Tibial nerve (tissue), 4 donors: ENCODE data around the gene STOX2.

Experiments
- EP300 ChIP-seq, 2 donors: sonication (generic); formaldehyde crosslinking; IDR thresholded peaks; one replicate each; pipeline ENCODE4 v1.6.1; 2017; ENCODE audit warnings: antibody characterized with exemption in 2 of 2, mild to moderate bottlenecking in 1 of 2
- POLR2A ChIP-seq, 2 donors: fragments of 450-650 bp; IDR thresholded peaks; one replicate each; pipeline ENCODE4 v1.6.1; 2017; ENCODE audit warnings: antibody characterized with exemption in 2 of 2, mild to moderate bottlenecking in 2 of 2, moderate library complexity in 2 of 2
- TF ChIP-seq, protein P1 (sequence below), 5 experiments: fragments of 200-600 bp in 3 of 5; fragments of 450-650 bp in 2 of 5; sonication (generic) in 3 of 5; IDR thresholded peaks; one replicate each; pipeline ENCODE4 v1.5.1; 2016 to 2019; ENCODE audit warnings: antibody characterized with exemption in 5 of 5, mild to moderate bottlenecking in 3 of 5, moderate library complexity in 2 of 5

DNA sequence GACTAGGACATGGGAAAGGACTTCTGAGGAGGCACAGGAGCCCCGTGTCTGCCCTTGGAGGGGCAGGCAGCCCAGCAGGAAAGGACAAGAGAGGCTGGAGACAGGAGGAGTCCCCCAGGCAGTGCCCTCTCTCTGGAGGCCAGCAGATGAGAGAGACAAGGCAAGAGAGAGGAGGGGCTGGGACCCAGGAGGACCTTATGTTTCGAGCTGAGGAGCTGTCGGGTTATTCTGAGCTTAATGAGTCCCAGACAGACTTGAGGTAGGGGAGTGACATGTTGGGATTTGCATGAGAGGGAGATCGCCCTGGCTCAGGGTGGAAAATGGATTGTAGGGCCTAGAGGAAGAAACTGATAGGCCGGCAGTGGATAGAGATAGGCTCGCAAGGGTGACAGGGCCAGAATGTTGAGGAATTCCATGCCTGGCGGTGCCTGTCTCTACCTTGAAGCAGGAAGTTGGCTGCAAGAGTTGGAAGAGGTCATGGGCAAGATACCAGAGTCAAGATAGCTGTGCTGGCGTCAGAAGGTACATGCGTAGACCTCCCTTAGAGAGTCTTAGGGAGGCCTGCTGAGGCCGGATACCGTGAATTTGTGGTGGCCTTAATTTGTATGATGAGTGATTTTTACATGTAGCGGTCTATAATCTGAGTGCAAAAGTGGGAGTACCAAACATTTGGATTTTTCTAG, 19.4 kb downstream of the STOX2 start:
- TF ChIP-seq, protein P1, sequence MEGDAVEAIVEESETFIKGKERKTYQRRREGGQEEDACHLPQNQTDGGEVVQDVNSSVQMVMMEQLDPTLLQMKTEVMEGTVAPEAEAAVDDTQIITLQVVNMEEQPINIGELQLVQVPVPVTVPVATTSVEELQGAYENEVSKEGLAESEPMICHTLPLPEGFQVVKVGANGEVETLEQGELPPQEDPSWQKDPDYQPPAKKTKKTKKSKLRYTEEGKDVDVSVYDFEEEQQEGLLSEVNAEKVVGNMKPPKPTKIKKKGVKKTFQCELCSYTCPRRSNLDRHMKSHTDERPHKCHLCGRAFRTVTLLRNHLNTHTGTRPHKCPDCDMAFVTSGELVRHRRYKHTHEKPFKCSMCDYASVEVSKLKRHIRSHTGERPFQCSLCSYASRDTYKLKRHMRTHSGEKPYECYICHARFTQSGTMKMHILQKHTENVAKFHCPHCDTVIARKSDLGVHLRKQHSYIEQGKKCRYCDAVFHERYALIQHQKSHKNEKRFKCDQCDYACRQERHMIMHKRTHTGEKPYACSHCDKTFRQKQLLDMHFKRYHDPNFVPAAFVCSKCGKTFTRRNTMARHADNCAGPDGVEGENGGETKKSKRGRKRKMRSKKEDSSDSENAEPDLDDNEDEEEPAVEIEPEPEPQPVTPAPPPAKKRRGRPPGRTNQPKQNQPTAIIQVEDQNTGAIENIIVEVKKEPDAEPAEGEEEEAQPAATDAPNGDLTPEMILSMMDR (IDR thresholded peaks at IDR 0.05), result no peak
- no peak for TF ChIP-seq POLR2A (IDR thresholded peaks at IDR 0.05)
- no peak for TF ChIP-seq EP300 (IDR thresholded peaks at IDR 0.05)
